NCI-H2227 (cell line): ENCODE measurements around the gene CACNA2D1.

Experiments used
- DNase-seq: peaks from one replicate; lab custom pipeline; 2025; ENCODE audit not compliant: unreplicated experiment; lab: John Stamatoyannopoulos, UW

CACNA2D1 gene

GRCh38 chr7:81902536-81902935 is 541.0 kb downstream of the CACNA2D1 start:
- no peak for DNase-seq
